Activated CD4-positive, alpha-beta T cell treated with anti-CD3 and anti-CD28 coated beads, Interleukin-2, amount 50 U/mL, for 24 hours (primary cell): ENCODE results near the gene ZDHHC6.
"Not testable (repeated sequence)": the region's sequence is repeated elsewhere in the genome, so short reads cannot be mapped to it uniquely, and the experiment has no call there.

Experiments used
- DNase-seq, 2 donors: peaks; one replicate each; pipeline ENCODE4 v3.0.0-alpha.2; 2020; ENCODE audit warnings: low read depth in 1 of 2, low spot score in 1 of 2

The ZDHHC6 gene

DNA sequence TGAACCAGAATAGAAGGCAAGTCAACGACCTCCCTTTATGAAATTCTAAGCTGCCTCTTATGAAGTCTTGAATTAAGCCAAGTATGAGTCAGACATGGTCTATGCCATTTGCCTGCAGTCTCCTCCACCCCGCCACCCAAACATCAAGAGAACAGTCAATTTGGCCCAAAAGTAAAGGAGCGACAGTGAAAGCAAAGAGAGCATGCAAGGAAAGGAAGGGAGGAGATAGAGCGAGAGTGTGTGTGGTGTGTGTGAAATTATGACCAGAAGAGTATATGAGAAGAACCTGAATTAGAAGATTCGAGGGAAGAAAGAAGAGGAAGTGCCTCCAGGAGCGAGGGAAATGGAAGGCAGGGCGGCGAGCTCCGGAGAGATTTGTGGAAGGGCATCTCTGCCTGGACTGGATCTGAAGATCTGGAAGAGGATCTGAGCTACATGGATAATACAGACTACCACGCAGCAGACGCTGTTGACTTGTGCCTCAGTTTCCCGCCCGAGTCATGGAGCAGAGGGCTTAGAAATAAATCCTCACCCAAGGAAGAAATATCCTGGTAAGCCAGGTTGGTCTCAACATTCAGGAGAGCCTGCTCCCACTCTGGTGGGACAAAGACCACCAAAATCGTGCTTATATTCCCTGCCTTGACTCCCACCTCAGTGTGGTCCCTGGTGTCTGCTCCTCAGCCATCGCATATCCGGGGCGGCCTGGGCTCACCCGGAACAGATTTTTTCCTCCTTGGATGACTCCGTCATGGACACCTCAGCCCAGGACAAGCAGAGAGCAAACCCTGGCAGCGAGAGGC is 459 bp downstream of the ZDHHC6 start:
- no peak for DNase-seq

DNA sequence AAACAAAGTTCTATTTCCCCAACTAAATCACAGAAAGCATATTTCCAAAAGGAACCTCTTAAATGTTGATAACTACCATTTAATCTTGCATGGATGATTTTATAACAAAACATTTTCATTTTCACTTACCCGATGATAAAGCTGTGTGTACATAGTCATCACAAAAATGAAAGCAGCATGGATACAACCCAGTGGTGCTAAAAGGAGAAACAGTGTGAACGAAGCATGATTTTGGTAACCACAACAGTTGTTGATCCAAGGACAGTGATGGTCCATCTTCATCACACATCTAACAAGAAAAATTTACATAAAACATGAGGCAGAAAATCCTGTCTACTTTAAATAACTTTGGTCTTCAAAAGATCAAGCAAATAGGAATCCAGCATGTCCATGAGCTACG is 4.7 kb downstream of the ZDHHC6 start:
- no peak for DNase-seq

DNA sequence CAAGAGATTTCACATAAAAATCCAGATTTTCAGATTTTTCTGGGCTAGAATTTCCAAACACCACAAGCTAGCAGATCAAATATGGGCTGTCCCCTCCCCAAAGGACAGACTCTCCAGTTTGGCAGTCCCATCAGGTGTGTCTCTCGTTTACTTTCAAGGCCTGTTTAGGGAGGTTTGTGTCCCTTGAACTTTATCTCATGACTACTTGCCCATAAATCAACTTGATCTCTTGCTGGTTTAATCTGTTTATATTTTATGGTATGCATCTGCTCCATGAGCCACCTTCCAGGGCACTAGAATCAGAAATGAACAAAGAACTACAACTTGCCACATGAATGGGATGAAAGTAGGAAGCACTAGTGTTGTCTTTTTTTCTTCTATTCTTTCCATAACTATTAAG is 5.2 kb downstream of the ZDHHC6 start:
- DNase-seq, result no peak

DNA sequence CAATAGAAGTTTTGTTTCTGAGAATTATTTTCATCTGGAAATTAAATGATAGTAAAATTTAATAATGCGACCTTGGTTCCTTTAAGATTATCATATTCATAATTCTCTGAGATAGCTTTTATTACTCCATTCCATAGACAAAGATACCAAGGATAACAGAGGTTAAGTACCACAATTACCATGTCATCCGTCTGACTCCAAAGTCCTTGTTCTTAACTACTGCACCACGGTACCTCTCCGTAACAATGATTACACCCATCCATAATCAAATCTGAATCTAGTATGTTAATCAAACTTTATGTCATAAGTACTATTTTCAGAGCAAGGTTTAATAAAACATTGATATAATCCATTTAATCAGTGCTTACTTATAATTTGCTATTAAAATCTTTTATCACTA is 8.4 kb downstream of the ZDHHC6 start:
- no peak for DNase-seq

DNA sequence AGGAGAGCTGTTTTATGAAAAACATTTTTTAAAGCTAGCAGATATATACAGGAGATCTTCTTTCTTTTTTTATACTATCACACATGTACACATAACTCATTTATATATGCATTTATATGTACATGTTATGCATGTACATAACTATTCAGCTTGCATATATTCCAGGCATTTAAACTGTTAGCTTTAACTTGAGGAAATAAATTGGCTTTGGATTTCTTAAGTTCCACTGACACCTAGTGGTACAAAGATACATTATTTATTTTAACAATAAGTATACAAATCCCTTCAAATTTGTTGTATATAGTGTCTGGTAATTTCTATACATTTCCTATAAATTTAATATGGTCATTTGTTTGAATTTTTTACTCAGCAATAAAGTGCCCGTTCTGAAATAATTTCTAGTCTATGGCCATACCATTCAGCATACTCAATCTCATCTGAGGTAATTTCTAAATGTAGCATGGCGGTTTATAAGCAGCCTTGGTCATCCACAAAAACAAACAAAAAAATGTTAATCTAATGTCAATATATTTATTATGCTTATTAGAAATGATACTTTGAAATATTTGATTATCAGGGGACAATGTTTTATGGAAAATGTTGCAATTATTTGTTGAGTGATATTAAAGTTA is 11.6 kb downstream of the ZDHHC6 start:
- no peak for DNase-seq

DNA sequence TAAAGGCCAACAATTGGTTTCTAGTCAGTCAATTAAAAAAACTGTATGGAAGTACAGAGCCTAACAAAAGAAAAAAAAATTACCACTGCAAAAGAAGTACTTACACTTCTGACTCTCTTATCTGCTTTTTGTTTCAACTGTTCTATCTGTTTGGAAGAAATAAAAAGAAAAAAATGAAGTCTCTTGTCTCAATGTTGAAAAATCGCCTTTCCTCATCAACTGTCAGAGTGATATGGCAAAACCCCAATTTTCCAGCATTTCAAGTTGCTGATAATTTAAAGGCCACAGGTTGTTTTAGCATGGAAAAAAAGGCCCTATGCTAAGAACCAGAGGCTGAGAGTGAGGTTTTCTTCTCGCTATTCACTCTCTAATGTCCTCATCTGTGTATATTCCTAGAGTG is 13.6 kb downstream of the ZDHHC6 start:
- DNase-seq, result no peak

DNA sequence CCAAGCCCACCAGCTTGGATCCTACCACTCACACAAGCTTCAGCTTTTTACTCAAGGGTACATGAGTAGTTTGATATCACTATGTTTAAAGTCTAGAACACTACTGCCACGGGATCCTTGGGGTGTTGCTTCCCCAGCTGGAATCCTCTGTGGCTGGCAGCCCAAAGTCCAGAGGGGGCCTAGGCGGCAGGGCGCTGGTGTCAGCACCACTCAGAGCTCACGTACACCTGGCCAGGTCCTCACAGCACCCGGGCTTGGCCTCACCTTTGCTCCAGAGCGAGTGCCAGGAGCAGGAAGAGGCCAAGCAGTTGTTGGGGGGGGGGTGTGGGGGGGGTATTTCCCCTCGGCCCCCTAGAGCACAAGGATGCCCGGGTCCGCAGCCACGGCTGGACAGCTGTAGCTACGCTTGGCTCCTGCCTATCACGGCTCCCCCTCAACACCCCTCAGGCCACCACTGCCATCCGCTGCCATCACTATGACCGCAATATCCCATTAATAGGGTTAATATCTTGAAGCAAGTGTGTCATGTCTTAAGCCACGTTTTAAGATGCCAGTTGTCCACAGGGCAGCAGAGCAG is 17.0 kb downstream of the ZDHHC6 start:
- DNase-seq, result no peak

DNA sequence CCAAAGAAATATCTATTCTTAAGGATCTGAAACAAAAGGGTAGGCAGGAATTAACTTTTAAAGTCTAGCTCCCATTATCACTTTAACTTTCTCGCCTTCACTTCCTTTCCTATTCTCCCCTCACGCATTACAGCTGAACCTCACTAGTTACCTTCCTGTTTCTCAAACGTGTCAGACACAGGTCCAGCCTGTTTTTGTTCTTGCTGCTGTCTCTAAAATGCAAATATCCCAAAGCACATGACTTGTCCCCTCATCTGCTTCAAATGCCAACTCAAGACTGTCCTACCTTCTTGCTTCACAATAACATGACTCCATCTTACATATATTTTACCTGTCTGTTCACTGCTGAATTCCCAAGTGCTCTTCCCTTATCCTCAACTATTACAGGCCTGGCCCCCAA is 17.6 kb downstream of the ZDHHC6 start:
- DNase-seq, result no peak

DNA sequence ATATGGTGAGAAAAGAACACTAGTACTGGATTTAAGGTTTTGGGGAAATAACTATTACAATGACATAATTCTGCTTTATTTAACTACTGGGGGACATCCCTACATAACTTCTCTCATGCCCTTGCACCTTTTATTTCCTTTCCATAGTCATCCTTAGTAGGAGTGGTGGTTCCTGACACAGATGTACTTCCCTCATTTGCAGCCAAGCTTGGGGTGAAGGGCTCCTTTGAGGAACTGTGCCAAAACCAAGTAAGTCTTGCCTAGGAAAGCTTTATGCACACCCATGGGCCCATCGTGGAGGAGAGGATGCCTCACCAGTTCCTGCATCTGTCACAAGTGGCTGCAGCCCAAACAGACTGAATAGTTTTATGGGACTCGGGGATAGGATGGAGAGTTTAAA is 20.6 kb downstream of the ZDHHC6 start:
- no peak for DNase-seq

DNA sequence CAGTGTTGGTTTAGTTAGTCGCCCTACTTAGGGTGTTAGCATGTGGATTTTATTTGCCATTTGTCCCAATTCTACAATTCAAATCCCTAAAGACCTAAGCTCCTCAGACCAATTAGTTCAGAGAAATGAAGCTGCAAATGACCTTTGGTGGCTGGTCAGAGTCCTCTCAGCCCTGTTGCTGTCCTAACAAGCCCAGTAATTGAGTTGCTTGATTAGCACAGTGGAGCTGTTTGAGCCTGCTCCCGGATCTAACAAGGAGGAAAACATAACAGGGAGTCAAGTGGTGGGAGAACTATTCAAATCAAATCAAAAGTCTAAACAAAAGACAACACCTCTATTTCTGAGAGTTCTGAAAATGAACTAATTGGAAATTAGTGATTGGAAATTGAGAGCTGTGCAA is 22.1 kb downstream of the ZDHHC6 start:
- no peak for DNase-seq

DNA sequence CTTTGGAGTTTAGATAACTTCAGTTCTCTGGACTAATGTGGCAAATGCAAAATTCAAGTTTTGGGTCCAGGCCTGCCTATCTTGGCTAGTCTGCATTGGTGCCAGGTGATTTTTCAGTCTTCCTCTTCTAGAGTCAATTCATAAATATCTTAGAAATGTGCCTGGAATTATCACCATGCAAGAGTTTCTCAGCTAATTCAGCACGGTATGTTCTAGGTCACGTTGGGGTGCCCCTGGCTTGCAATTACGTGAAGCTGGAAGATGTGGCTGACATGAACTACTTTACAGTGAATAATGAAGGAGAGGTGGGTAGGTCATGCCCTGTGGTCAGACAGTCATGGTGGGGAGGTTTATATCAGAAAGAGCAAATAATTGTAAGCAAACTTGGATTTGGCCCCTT is 25.0 kb downstream of the ZDHHC6 start:
- no peak for DNase-seq

DNA sequence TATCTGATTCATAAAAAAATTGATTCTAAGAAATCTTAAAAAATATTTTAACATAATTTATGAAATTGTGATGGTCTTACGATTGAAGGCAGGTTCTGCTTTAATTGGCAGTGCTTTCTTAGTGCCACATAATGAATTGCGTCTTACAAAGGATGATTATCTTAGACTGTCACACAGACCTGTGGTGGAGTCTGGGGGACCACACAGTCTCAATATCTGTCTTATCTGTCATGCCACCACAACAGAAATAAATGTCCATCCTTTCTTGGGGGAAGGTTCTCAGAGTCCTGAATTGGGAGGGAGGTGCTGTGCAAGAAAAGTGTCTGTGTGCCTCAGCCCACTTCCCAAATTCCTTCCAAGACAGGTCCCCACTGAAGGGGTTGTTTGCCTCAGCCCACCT is 34.0 kb downstream of the ZDHHC6 start:
- no peak for DNase-seq

DNA sequence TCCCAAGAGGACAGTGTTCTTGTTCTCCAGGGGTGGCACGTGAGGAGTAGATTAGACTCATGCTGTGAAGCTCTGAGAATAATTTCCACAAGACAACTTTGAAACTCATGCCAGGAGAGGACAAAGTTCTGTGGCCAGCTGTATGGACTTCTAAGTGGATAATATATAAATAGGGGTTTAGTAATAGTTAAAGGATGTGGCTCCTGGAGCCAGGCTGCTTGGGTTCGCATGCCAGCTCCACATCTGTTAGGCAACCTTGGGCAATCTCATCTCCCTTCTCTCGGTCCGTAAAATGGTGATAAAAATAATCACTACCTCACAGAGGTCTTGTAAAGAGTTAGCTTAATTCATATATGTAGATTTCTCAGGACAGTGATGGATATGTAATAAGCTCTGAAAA is 37.0 kb downstream of the ZDHHC6 start:
- no peak for DNase-seq

DNA sequence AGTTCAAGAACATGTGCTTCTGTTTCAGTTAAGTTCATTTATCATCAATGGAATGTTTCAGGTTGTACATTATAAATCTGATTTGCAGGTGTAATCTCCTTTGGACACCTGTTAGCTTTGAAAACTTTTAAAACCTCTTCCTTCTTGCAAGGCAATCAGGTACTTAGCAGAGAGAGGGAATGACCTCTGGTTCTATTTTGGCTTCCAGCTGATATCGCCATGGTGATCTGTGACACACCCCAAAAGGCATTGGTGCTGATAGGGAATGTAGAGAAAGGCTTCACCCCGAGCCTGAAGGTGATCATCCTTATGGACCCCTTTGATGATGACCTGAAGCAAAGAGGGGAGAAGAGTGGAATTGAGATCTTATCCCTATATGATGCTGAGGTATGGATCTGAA is 37.4 kb downstream of the ZDHHC6 start:
- no peak for DNase-seq

DNA sequence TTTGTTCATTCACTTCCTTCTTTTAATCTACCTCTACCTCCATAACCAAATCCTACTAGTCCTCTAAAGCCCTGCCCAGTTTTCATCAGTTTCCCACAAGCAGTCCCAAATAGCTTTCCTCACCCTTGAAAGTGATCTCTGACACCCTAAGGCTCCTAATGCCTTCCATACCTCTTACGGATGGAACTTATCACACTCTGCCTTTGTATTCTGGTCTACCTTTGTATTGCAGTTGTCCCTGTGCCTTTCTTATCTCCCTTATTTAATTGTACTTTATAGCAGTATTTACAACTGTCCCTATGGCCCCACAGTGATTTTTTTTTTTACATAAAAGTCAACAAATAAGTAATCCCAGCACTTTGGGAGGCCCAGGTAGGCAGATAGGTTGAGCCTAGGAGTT is 39.0 kb downstream of the ZDHHC6 start:
- no peak for DNase-seq

DNA sequence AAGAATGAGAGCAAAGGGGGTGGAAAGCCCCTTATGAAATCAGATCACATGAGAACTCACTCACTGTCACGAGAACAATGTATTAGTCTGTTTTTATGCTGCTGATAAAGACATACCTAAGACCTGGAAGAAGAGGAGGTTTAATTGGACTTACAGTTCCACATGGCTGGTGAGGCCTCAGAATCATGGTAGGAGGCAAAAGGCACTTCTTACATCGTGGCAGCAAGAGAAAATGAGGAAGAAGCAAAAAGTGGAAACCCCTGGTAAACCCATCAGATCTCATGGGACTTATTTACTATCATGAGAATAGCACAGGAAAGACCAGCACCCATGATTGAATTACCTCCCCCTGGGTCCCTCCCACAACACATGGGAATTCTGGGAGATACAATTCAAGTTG is 39.9 kb downstream of the ZDHHC6 start:
- DNase-seq, result not testable (repeated sequence)

DNA sequence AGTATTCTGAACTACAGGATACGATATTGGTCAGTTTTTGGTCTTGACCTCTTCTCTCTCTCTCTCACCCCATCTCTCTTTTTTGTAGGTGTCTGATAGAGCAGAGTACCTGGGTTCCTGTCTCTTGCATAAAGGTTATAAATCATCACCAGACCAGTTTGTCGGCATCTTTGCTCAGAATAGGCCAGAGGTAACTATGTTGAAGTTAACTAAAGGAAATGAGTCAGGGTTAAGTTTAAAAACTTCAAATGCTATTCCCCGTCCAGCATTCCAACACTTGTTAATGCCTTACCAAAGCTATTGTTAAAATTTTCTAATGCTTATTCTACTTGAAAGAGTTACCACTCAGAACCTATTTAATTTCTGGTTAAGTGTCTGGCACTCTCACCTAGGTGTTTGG is 42.1 kb downstream of the ZDHHC6 start:
- DNase-seq, result no peak

DNA sequence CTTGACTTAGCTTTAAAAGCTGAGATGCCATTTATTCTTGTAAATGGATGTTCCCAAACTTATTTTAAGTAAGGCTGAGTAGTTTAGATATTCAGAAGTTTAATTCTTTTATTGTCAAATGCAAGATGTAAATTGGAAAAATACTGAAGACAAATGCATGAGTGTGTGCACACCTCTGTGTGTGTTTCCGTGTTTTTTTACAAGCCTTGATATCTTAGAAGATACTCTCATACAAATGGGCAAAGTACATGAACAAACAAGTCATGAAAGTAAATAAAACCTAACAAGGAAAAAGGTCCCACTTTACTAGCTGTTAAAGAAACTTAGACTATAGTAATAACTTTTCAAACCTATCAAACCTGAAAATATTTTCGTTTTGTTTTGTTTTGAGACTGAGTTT is 43.8 kb downstream of the ZDHHC6 start:
- no peak for DNase-seq

DNA sequence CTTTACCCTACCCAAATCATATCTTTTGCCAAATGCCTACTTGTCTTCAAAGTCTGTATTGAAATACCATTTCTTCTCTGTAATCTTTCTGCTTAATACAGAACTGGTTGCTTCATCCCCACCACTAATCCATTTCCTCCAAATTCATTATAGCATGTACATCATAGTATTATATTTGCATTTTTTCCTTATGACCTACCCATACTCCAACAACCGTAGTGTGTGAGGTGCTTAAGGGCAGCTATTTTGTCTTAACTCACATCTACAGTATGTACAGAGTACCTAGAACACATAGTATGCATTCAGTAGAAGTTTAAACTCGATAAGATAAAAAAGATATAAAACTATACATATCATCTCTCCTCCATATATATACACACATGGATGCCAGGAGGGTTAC is 49.1 kb downstream of the ZDHHC6 start:
- DNase-seq, result no peak

DNA sequence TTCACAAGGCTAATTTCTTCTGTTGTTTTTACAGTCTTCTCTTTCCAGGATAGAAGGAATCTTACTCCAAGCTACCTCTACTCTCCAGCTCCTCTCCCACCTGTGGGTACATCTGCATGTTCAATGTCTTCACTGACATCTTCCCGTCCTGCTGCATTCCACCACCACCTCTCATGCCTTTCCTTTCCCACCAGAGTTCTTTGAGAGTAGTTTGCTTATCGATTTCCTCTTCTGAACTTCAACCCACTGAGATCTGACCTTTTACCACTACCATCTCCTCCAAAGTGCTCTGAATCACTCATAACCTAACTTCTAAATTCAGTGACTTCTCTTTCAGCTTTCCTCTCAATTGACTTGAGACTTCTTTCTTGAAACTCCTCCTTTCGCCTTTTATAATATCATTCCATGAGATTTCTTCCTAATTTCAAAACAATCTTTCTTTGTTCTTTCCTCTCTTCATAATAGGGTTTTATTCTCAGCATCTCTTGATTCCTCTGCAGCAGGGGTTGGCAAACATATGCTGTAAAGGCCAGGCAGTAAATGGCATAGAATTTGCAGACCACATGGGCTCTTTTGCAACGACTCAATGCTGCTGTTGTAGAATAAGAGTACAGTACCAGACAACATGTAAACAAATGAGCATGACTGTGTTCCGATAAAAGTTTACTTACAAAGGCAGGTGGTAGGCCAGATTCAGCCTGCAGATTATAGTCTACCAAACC is 50.7 kb downstream of the ZDHHC6 start:
- DNase-seq, result no peak

DNA sequence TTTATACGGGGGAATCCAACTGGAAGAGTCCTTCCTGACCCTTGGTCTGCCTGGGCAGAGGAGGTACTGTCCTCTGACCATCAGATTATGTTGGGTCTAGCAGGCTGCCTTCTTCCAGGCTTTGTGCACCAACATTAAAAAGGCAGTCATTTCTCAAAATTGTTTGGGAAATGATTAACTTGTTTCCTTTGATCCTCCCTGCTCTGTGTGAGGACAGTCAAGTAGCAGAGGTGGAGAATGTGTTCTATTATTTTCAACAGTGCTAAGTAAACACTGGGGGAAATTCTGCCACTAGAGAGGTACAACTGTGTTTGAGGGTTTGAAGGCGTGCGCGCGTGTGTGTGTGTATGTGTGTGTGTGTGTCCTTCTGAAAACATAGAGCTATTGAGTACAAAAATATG is 52.2 kb downstream of the ZDHHC6 start:
- no peak for DNase-seq

DNA sequence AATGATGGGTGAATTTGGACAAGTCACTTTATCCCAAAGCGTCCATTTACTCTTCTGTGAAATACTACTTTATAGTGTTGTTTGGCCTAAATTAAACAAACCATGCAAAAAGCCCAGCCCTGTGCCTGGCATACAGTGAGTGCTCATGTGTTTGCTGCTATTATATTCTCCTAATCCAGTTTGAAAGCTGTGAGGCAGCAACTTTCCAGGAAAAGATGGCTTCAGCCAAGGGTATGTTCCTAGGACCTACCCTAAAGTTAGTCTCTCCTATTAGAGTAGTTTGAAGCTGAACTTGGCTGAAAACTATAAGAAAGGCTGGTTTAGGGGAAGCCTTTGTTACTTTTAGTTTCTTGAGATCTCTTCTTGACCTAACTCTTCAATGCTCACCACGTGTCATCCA is 52.9 kb downstream of the ZDHHC6 start:
- DNase-seq, result no peak
